Vagina (tissue), 2 donors: ENCODE measurements around the gene MSI2.
"Not testable (repeated sequence)": the region's sequence is repeated elsewhere in the genome, so short reads cannot be mapped to it uniquely, and the experiment has no call there.

Experiments
- CTCF ChIP-seq, 3 experiments: fragments of 450-650 bp in 2 of 3; fragments of 200-600 bp in 1 of 3; sonication (generic) in 1 of 3; IDR thresholded peaks; one replicate each; pipeline ENCODE4 v1.5.1; 2017 to 2019; ENCODE audit warnings: antibody characterized with exemption in 3 of 3, mild to moderate bottlenecking in 2 of 3, moderate library complexity in 2 of 3
- POLR2A ChIP-seq, 2 donors: fragments of 450-650 bp; IDR thresholded peaks; one replicate each; pipeline ENCODE4 v1.6.1; 2017; ENCODE audit warnings: antibody characterized with exemption in 2 of 2, mild to moderate bottlenecking in 2 of 2, moderate library complexity in 2 of 2

- not testable (repeated sequence) for TF ChIP-seq CTCF, POLR2A (IDR thresholded peaks at IDR 0.05)
Measured at GRCh38 chr17:57222422-57222821, 33.9 kb upstream of the MSI2 start.
